SU-DHL-6 (cell line): ENCODE data around the gene RAPGEF5.
"Not testable (repeated sequence)": the region's sequence is repeated elsewhere in the genome, so short reads cannot be mapped to it uniquely, and the experiment has no call there.

Experiments
- CTCF ChIP-seq: fragments of 200-600 bp; sonication (generic); IDR thresholded peaks from one replicate; pipeline ENCODE4 v1.5.1; 2017; ENCODE audit warnings: antibody characterized with exemption, mild to moderate bottlenecking, low read length, moderate library complexity; ENCODE audit not compliant: insufficient read depth, poor library complexity, severe bottlenecking
- EZH2phosphoT487 ChIP-seq: fragments of 200-600 bp; sonication (generic), shearing (Covaris generic); conservative IDR thresholded peaks from 2 replicates; pipeline ENCODE4 v1.6.1; 2018; ENCODE audit warnings: mild to moderate bottlenecking, antibody characterized with exemption, low read length, moderate library complexity, mixed read lengths

GRCh38 chr7:22078872-22079271 is 278.1 kb downstream of the RAPGEF5 start:
- not testable (repeated sequence) for TF ChIP-seq CTCF, EZH2phosphoT487
